Measurements from ENCODE around the gene CHST11. TPM values are rescaled to one million over a fixed set of nuclear protein-coding genes. Genes with fewer than 3 reads are reported as not detected.

CHST11 gene
- total and polyA plus RNA-seq, 9 of the 15 experiments (the other 6 are each of a cell fraction or from before 2014, with no cell fraction given), result 2.3 to 38.7 (median 15.0) TPM

GRCh38 chr12:104467346-104467837, 10.6 kb downstream of the CHST11 start (continued):
- TF ChIP-seq ZNF398 (CRISPR knock-in tag; IDR thresholded peaks at IDR 0.05) (no peak), ZC3H4 (CRISPR knock-in tag; IDR thresholded peaks at IDR 0.05; ENCODE audit: borderline replicate concordance) (no peak), SAFB (IDR thresholded peaks at IDR 0.05; ENCODE audit: borderline replicate concordance, low read depth, low read length) (no peak), HOXB6 (CRISPR knock-in tag; IDR thresholded peaks at IDR 0.05; ENCODE audit: borderline replicate concordance) (no peak), PHTF2 (CRISPR knock-in tag; IDR thresholded peaks at IDR 0.05) (no peak), ZNF696 (CRISPR knock-in tag; conservative IDR thresholded peaks at IDR 0.05) (no peak), MAFK (IDR thresholded peaks at IDR 0.05; ENCODE audit: low read length) (no peak), ZEB2 (IDR thresholded peaks at IDR 0.05) (peak; percentile 80), BMI1 (IDR thresholded peaks at IDR 0.05; ENCODE audit: low read length) (no peak), GTF2F1 (IDR thresholded peaks at IDR 0.05; ENCODE audit: low read depth, low read length) (no peak), PPARD (CRISPR knock-in tag; IDR thresholded peaks at IDR 0.05) (no peak), ZNF561 (CRISPR knock-in tag; conservative IDR thresholded peaks at IDR 0.05) (no peak), ZNF143 (CRISPR knock-in tag; IDR thresholded peaks at IDR 0.05) (no peak), POLR2H (tag; IDR thresholded peaks at IDR 0.05; ENCODE audit: low read depth) (no peak), HCFC1 (IDR thresholded peaks at IDR 0.05; ENCODE audit: low read depth, low read length) (no peak), ZNF24 (IDR thresholded peaks at IDR 0.05) (0 out of 2 replicates have a peak, but pooled peaks have one; percentile 17), ZNF184 (CRISPR knock-in tag; IDR thresholded peaks at IDR 0.05) (no peak), FOXJ3 (CRISPR knock-in tag; IDR thresholded peaks at IDR 0.05) (no peak), ZBTB8A (IDR thresholded peaks at IDR 0.05; ENCODE audit: partially characterized antibody) (no peak), RNF2 (IDR thresholded peaks at IDR 0.05) (peak; percentile 90), POLR2AphosphoS2 (IDR thresholded peaks at IDR 0.05; ENCODE audit: low read length) (no peak), ZBED1 (IDR thresholded peaks at IDR 0.05) (peak; percentile 82; the same call in 1 of the 2 replicates), DEAF1 (CRISPR knock-in tag; IDR thresholded peaks at IDR 0.05) (0 out of 2 replicates have a peak, but pooled peaks have one; percentile 25)
- TF ChIP-seq, protein P1, sequence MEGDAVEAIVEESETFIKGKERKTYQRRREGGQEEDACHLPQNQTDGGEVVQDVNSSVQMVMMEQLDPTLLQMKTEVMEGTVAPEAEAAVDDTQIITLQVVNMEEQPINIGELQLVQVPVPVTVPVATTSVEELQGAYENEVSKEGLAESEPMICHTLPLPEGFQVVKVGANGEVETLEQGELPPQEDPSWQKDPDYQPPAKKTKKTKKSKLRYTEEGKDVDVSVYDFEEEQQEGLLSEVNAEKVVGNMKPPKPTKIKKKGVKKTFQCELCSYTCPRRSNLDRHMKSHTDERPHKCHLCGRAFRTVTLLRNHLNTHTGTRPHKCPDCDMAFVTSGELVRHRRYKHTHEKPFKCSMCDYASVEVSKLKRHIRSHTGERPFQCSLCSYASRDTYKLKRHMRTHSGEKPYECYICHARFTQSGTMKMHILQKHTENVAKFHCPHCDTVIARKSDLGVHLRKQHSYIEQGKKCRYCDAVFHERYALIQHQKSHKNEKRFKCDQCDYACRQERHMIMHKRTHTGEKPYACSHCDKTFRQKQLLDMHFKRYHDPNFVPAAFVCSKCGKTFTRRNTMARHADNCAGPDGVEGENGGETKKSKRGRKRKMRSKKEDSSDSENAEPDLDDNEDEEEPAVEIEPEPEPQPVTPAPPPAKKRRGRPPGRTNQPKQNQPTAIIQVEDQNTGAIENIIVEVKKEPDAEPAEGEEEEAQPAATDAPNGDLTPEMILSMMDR (IDR thresholded peaks at IDR 0.05 in 2 of 3, conservative IDR thresholded peaks at IDR 0.05 in 1 of 3; ENCODE audit: insufficient read depth in 2 of 3, low read depth in 1 of 3, low read length in 3 of 3), result no peak
- TF ChIP-seq, protein P2, sequence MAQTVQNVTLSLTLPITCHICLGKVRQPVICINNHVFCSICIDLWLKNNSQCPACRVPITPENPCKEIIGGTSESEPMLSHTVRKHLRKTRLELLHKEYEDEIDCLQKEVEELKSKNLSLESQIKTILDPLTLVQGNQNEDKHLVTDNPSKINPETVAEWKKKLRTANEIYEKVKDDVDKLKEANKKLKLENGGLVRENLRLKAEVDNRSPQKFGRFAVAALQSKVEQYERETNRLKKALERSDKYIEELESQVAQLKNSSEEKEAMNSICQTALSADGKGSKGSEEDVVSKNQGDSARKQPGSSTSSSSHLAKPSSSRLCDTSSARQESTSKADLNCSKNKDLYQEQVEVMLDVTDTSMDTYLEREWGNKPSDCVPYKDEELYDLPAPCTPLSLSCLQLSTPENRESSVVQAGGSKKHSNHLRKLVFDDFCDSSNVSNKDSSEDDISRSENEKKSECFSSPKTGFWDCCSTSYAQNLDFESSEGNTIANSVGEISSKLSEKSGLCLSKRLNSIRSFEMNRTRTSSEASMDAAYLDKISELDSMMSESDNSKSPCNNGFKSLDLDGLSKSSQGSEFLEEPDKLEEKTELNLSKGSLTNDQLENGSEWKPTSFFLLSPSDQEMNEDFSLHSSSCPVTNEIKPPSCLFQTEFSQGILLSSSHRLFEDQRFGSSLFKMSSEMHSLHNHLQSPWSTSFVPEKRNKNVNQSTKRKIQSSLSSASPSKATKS (CRISPR knock-in tag; IDR thresholded peaks at IDR 0.05), result no peak
